HFF-Myc (cell line): ENCODE results near the gene NBPF4.
"Not testable (repeated sequence)": the region's sequence is repeated elsewhere in the genome, so short reads cannot be mapped to it uniquely, and the experiment has no call there.

ENCODE experiments used
- DNase-seq: peaks from one replicate; pipeline ENCODE4 v3.0.0-alpha.2; 2011; ENCODE audit warnings: low read depth; ENCODE audit errors: extremely low read depth
- H3K4me3 ChIP-seq: replicated peaks from 2 replicates; pipeline ENCODE4 v1.5.1; 2011; ENCODE audit warnings: low read depth, mild to moderate bottlenecking, control low read depth, low read length

Gene NBPF4

DNA sequence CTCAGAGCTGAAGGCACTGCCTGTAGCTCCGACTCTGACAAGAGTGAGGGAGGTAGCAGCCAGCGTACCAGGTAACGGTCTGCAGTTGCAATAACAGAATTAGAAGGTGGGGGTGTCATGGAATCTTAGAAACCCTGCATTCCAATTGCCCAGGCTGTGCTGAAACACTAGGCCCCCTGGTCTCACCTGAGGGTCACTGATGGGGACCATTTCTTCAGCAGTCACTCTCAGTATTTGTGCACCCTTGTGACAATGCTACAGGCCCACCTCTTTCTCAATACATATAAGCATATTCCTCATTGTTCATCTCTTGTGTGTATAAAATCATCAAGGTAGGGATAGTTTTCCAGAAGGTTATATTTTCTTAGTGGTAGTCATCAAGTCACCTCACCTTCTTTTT, at the start of gene NBPF4:
TSS of gene NBPF4 (minus strand) at position 101 of the 400 bp plus-strand sequence. CDS start 315 bp downstream, outside the sequence.
- not testable (repeated sequence) for DNase-seq

DNA sequence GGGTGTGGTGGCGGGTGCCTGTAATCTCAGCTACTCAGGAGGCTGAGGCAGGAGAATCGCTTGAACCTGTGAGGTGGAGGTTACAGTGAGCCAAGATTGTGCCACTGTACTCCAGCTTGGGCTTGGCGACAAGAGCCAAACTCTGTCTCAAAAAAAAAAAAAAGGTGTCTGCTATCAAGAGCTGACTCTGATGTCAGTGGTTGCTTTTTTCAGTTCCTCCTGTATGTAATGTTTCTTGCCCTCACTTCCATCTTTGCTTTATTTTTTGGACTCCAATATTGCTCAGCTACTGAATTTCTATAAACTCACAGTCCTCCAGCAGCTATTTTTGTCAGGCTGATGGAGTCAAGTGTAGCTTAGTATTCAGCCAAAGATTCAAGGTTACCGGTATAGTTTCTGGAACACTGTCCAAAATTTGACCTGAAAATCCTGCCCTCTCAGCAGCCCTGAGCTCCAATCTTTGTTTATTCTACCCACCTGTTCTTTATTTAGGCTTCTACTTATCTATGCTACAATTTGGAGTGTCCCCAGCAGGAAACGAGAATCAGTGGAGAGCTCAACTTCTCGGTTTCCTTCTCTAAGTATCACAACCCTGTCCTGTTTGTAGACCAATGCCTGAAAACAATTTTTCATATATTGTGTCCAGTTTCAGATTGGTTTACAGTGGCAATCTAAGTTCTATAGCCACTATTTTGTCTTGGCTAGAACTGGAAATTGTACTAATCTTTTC, 38.8 kb upstream of the NBPF4 start:
- not testable (repeated sequence) for DNase-seq, H3K4me3 ChIP-seq

More for the DNA sequence above, at the start of gene NBPF4:
- H3K4me3 ChIP-seq, result not testable (repeated sequence)

DNA sequence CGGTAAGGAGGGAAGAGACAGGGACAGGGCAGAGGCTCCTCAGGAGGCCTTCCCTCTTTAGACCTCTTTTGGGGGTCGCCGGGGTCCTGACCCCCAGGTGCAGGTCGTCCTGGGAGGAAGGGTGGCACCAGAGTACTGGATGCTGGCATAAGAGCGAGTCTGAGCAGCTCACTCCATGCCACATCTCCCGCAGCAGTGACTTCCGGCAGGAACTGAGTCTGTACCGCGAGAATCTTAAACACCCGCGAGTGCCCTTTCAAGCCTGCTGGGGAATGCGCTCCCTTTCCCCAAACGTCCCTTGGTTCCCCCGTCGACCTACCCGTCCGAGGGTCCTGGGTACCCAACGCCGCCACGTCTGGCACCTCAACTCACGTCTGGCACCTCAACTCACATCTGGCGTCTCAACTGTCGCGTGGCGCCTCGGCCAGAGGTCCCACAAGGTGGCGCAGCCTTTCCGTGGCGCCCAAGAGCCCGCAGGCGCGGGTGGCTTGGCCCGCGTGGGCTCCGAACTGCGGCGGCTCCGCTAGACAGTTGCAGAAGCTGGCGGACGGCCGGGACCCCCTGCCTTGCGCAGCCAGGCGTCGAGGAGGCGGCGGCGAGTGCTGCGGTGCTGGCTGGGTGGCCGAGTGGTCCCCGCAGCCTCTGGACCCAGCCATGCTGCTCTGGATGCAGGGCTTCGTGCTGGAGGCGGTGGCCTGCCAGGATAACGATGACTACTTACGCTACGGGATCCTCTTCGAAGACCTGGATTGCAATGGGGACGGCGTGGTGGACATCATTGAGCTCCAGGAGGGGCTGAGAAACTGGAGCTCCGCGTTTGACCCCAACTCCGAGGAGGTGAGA, 28.8 kb upstream of the NBPF4 start:
- DNase-seq, H3K4me3 ChIP-seq: not testable (repeated sequence)

- H3K4me3 ChIP-seq, DNase-seq: not testable (repeated sequence)
These were observed 23.2 kb upstream of the NBPF4 start for GRCh38 chr1:108267097-108267496.

DNA sequence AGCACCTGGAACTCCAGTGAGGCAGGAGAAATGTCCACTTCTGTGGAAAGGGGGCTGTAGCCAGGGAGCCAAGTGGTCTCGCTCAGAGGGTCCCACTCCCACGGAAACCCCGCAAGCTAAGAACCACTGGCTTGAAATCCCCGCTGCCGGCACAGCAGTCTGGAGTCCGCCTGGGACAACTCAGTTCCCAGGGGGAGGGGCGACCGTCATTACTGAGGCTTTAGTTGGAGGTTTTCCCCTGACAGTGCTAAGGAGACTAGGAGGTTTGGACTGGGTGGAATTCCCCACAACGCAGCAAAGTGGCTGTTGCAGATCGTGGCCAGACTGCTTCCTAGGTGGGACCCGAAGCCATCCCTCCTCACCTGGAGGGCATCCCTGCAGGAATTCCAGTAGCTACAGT, 18.1 kb upstream of the NBPF4 start:
- not testable (repeated sequence) for H3K4me3 ChIP-seq, DNase-seq

- H3K4me3 ChIP-seq, DNase-seq: not testable (repeated sequence)
These were observed 17.6 kb upstream of the NBPF4 start for GRCh38 chr1:108261519-108261918.

DNA sequence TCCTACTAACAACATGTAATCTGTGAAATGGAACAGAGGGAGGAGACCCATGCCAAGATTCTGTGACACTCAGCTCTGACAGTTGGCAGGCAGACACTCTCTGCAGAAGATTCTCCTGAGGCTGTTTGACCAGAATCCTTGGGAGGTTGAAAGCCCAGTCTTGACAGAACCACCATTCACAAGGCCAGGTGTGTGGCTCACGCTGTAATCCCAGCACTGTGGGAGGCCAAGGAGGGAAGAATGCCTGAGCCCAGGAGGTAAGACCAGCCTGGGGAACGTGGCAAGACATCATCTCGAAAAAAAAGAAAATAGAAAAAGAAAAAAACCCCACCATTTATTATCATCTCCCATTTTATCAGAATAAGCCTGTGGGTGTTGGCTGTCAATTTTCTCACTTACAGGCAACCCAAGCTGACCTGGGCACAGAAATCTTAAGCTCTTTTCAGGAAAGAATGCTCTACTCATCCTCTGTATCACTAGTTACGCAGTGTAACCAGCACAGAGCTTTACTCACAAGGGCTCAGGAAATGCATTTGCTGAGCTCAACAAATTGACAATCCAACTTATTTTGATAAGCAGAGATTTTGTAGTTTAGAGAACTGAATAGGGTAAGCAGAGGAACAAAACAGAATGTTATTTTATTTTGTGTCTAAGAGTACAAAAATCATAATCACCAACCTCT, 16.8 kb upstream of the NBPF4 start:
- not testable (repeated sequence) for DNase-seq, H3K4me3 ChIP-seq

- not testable (repeated sequence) for DNase-seq, H3K4me3 ChIP-seq
These were observed 11.6 kb upstream of the NBPF4 start for GRCh38 chr1:108255426-108255825.

- not testable (repeated sequence) for DNase-seq, H3K4me3 ChIP-seq
These were observed 4.5 kb downstream of the NBPF4 start for GRCh38 chr1:108239426-108239825.

- DNase-seq, H3K4me3 ChIP-seq: not testable (repeated sequence)
These were observed 8.6 kb downstream of the NBPF4 start for GRCh38 chr1:108235308-108235707.

DNA sequence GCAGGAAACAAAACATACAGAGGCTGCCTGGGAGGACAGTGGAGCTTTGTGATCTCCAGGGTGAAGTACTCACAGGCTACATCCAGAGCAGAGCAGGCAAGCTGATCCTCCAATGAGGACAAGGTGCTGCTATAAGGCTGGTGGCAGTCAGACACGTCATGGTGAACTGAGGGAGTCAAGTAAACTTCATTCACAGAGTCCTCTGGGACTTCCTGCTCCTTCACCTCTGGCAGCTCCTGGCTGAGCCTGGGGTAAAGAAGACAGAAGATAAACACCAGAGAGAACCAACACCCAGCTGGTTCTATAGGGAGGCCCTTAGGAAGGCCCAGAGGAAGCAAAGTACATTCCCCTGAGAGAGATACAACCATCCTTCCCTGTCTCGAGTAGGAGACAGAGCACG, 11.7 kb downstream of the NBPF4 start:
- H3K4me3 ChIP-seq, DNase-seq: not testable (repeated sequence)

DNA sequence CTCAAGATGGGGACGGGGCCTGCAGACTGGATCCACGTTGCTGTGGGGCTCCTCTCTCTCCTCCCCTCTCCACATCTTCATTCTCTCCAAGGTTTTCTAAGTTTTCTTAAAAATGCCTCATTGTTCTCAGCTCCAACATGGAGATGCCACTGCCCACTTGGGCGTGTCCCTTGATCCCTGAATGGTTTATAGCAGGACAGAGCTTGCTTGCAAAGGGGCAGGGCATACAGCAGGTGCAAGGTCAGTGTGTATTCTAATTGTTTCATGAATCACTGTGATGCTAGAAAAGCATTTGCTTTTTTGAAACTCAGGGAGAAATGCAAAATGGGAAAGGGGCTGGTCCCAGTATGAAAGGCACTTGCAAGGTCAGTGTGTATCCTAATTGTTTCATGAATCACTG, 13.9 kb downstream of the NBPF4 start:
- not testable (repeated sequence) for DNase-seq, H3K4me3 ChIP-seq

DNA sequence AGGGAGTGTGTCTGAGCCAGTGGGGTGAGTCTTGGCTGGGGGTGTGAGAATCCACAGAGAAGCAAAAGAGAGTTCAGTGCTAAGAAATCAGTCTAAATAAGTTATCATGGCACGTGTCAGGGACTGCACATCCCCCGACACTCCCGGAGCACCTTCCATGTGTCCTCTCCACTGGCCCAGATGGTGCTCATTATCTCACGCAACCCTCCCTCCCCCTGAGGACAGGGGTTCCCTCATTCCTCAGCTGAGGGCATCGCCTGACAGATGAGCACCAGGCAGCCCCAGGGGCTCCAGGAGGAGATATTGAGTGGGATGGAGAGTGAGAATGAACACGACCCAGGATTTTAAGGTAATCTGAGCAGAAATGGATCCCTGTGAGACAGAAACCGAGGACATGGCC, 16.1 kb downstream of the NBPF4 start:
- DNase-seq, H3K4me3 ChIP-seq: not testable (repeated sequence)

DNA sequence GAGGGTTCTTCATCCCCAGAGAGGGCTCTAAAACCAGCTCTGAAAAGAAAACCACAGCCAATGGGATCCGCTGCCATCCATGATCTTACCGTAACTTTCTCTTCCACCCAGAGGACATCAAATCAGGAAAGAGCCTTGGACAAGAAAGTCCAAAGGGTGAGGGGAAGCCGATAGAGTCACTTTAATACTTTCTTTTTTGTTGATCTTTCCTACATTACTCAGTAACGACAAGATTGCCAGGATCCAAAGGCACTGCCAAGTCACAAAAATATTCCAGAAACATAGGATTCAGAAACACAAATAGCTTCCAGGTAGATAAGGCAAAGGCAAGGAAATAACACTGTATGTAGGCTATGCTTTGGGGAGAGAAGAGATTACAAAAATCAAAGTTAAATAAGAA, 17.0 kb downstream of the NBPF4 start:
- H3K4me3 ChIP-seq, DNase-seq: not testable (repeated sequence)

DNA sequence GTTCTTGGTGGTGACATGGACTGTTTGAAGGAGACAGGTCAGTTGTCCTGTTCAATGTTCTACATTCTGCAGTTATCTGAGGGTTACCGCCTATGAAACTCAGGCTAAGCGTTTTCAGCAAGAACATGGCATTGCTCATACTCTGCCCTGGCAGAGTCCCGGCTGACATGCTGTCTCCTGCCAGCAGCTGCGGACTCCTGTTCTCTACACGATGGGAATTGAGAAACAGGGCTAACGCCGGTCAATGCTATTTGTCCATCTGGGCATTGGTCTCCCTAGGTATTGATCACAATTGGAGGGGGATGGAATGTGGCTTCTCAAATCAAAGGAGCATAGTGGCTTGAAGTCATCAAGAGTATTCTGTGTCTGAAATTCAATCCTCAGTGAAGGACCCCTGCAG, 20.6 kb downstream of the NBPF4 start:
- not testable (repeated sequence) for DNase-seq, H3K4me3 ChIP-seq

GRCh38 chr1:108217515-108218174, 26.2 kb downstream of the NBPF4 start:
- not testable (repeated sequence) for H3K4me3 ChIP-seq, DNase-seq

DNA sequence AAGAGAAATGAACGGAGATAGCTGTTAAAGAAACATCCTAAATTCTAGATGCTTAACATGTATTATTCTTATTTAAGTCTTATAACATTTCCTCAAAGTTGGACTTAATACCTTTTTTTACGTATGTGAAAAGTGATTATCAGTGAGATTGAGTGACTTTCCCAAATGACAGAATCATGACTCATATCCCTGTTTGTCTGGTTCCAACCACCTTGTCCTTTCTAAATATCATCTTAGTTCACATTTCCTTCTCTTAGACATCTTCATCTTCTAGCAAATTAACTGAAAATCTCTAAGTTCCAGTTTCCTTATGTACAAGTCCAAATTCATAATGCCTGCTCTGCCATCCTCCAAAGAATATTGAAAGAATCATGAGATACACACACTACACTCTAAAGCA, 26.9 kb downstream of the NBPF4 start:
- DNase-seq, H3K4me3 ChIP-seq: not testable (repeated sequence)
